Neural cell (in vitro differentiated cells): Measurements from ENCODE around the gene ZNF662.

Source experiments
- EP300 ChIP-seq: fragments of 450-650 bp; conservative IDR thresholded peaks from 2 replicates; pipeline ENCODE4 v1.6.1; 2014; ENCODE audit warnings: antibody characterized with exemption, mild to moderate bottlenecking, moderate library complexity; ENCODE audit not compliant: poor library complexity, severe bottlenecking
- POLR2AphosphoS5 ChIP-seq: IDR thresholded peaks from 2 replicates; pipeline ENCODE4 v1.6.1; 2012
- RAD21 ChIP-seq: fragments of 450-650 bp; conservative IDR thresholded peaks from 2 replicates; pipeline ENCODE4 v1.6.1; 2014; ENCODE audit warnings: antibody characterized with exemption, mild to moderate bottlenecking, moderate library complexity
- TAF1 ChIP-seq: IDR thresholded peaks from 2 replicates; pipeline ENCODE4 v1.6.1; 2012; ENCODE audit warnings: low read depth
- TF ChIP-seq, protein P1 (sequence below): fragments of 450-650 bp; IDR thresholded peaks from 2 replicates; pipeline ENCODE4 v1.5.1; 2014; ENCODE audit warnings: antibody characterized with exemption, mild to moderate bottlenecking, moderate library complexity; ENCODE audit not compliant: poor library complexity, severe bottlenecking
- TF ChIP-seq, protein P2 (sequence below): IDR thresholded peaks from 2 replicates; pipeline ENCODE4 v1.6.1; 2012; ENCODE audit warnings: borderline replicate concordance

DNA sequence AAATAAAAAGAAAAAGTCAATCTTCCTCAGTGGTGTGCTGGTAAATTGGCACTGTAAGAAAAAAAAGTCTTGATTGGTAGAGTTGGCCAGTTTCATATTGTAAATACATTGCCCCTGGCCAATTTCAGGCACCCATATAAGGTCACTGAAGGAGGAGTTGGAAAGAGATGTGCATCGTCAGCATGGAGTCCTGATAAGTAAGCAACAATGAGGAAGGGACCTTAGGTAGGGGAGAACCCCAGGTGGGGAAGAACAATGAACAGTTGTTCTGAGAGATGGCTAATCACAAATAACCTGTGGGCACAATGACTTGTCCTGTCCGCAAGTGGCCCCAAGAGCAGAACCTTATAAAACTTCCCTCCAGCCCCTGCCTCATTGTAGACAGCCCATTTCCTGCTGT, 21.6 kb upstream of the ZNF662 start:
- TF ChIP-seq, protein P1, sequence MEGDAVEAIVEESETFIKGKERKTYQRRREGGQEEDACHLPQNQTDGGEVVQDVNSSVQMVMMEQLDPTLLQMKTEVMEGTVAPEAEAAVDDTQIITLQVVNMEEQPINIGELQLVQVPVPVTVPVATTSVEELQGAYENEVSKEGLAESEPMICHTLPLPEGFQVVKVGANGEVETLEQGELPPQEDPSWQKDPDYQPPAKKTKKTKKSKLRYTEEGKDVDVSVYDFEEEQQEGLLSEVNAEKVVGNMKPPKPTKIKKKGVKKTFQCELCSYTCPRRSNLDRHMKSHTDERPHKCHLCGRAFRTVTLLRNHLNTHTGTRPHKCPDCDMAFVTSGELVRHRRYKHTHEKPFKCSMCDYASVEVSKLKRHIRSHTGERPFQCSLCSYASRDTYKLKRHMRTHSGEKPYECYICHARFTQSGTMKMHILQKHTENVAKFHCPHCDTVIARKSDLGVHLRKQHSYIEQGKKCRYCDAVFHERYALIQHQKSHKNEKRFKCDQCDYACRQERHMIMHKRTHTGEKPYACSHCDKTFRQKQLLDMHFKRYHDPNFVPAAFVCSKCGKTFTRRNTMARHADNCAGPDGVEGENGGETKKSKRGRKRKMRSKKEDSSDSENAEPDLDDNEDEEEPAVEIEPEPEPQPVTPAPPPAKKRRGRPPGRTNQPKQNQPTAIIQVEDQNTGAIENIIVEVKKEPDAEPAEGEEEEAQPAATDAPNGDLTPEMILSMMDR = no peak
- TF ChIP-seq TAF1 (no peak), EP300 (no peak), RAD21 (no peak), POLR2AphosphoS5 (no peak)
- TF ChIP-seq, protein P2, sequence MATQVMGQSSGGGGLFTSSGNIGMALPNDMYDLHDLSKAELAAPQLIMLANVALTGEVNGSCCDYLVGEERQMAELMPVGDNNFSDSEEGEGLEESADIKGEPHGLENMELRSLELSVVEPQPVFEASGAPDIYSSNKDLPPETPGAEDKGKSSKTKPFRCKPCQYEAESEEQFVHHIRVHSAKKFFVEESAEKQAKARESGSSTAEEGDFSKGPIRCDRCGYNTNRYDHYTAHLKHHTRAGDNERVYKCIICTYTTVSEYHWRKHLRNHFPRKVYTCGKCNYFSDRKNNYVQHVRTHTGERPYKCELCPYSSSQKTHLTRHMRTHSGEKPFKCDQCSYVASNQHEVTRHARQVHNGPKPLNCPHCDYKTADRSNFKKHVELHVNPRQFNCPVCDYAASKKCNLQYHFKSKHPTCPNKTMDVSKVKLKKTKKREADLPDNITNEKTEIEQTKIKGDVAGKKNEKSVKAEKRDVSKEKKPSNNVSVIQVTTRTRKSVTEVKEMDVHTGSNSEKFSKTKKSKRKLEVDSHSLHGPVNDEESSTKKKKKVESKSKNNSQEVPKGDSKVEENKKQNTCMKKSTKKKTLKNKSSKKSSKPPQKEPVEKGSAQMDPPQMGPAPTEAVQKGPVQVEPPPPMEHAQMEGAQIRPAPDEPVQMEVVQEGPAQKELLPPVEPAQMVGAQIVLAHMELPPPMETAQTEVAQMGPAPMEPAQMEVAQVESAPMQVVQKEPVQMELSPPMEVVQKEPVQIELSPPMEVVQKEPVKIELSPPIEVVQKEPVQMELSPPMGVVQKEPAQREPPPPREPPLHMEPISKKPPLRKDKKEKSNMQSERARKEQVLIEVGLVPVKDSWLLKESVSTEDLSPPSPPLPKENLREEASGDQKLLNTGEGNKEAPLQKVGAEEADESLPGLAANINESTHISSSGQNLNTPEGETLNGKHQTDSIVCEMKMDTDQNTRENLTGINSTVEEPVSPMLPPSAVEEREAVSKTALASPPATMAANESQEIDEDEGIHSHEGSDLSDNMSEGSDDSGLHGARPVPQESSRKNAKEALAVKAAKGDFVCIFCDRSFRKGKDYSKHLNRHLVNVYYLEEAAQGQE = no peak
